ENCODE data around the gene SLK.

The SLK gene

DNA sequence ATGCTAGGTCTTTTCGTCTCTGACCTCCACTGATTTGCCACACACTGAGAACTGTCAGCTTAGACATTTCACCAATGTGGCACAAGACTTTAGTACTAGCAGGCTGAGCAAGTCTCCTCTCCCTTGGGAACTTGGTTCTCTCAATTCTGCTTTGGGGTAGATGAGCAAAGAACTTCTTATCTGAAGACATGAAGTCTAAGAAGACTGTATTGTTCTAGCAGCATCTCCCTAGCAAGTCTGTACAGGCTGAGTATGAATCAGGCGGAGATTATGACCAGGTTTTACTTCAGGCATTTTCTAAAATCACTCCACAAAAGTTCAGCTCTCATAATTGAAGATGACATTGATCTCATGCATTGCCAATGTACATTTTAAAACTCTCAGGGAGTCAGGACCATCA is 25.1 kb upstream of the SLK start:
- no peak for DNase-seq
- no peak for ATAC-seq

DNA sequence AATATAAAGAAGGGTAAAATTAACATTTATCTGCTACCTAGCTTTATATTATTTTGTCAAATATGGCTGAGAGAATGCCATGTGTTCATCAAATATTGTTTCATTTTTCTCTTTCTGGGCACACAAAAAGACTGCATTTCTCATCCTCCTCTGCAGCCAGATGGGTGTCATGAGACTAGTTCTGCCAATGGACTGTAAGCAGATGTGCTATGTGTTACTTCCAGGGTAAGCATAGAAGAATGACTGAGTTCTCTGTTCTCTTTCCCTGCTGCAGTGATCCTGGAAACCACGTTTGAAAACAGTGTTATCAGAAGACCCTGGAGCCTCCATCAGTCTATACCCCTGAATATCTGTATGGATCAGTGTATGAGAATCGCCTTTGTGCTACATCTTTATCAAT is 24.1 kb upstream of the SLK start:
- no peak for ATAC-seq
- DNase-seq, result no peak

DNA sequence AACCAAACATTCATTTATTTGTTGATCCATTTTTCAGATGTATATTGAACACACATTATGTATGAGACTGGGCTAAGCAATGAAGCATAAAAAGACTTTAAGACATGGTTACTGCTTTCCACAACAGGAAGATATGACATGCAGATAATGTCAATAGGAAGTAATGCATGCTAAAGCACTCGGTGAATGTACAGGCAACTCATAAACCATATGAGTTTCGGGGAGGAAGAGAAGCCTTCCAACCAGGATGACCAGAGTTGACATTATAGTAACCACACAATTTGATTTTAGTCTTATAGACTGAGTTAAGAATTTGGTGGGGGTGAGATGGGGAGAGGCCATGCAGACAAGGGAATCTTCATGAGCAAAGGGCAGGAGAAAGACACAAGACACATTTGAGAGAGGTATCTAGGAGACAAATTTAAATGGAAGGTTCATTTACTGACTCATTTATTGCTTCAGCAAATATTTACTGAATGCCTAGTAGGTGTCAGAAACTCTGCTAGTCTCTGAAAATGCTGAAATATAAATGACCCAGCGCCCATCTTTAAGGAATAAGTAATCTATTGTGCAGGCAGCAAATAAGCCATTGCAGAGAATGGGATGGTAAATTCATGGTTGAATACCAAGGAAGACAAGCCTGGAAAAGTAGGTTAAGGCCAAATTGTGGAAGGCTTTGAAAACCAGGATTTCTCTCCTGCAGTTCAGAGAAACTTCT is 19.0 kb upstream of the SLK start:
- no peak for DNase-seq

GRCh38 chr10:103949728-103950127 is 17.2 kb upstream of the SLK start:
- ATAC-seq, result no peak
- DNase-seq, result no peak

More for the DNA sequence above, 19.0 kb upstream of the SLK start:
- peak; percentile 65 for ATAC-seq

GRCh38 chr10:103951183-103951582 is 15.8 kb upstream of the SLK start:
- DNase-seq (no peak), ATAC-seq (no peak)

DNA sequence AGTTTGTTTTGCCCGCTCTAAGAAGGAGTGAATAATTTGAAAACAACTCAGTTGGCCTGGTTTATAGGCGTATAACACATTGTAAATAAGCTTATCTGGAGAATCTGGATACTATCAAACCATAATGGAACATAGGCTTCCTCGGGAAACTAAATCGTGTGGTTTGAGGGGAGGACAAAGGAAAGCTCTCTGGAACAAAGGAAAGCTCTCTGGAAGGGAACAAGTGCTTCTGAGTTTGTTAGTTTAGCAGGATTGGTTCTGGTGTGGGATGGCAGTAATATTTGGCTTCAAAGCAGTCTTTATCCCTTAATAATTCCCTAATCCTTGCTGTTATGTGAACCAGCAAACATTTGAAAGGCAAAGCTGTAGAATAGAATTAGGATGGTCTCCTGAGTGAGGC is 15.0 kb upstream of the SLK start:
- ATAC-seq (no peak), DNase-seq (no peak)

DNA sequence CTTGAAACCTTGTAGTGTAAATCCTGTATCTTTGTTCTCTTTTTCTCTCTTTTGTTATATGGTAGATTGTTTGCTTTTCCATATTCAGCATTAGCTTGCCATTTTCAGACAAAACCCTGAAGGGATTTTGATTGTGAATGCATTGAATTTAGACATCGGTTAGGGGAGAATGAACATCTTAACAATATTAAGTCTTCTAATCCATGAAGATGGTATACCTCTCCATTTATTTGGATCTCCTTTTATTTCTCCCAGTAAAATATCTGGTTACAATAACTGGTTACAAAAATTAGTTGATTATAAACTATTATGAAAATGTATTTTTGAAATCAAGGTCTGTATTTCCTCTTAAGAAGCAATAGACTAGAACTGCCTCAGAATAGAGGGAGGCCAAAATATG is 12.4 kb upstream of the SLK start:
- DNase-seq (no peak), ATAC-seq (no peak)

- ATAC-seq (no peak), DNase-seq (no peak)
Measured at GRCh38 chr10:103958996-103959395, 7.9 kb upstream of the SLK start.

DNA sequence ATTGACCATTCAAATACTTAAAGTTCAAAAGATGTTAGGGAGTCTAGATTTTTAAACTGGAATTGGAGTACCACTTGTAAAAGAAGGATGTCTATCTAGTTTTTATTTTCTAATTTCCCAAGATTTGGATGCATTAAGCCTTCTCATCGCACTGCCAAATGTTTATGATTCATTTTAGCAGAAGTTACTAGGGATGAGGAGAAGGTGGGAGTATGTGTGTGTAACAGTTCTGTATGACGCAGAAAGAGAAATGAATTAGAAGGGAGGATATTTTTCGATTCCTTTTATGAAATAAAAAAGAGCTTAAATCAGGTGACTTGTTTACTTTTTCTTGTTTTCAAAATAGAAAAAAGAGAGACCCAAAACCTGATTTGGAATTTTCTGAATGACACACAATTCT is 6.8 kb upstream of the SLK start:
- ATAC-seq, result no peak
- no peak for DNase-seq

DNA sequence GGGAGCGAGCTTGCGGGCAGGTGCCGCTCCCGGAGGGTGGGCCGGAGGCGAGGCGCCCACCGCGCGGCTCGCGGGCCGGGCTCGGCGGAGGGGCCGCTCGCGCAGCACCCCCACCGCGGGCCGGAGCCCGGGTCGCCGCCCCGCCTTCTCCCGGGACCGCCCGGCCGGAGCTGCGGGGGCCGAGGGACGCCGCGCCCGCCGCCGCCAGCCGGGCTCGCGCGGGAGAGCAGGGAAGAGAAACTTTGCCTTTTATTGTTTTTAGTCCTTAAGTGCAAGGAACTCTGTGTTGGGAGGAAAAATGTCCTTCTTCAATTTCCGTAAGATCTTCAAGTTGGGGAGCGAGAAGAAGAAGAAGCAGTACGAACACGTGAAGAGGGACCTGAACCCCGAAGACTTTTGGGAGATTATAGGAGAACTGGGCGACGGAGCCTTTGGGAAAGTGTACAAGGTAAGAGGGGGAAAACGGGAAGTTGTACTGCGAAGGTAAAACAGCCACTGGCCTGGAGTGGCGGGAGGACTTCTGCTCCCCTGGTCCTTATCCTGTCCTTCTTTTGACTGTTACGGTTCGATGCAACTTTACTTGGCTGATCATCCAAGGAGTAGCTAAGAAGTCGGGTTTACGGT is 620 bp downstream of the SLK start:
- ATAC-seq, result peak; percentile 34
- peak; percentile 9 for DNase-seq

- ATAC-seq (no peak), DNase-seq (no peak)
Measured at GRCh38 chr10:103968441-103969391, 1.8 kb downstream of the SLK start.

DNA sequence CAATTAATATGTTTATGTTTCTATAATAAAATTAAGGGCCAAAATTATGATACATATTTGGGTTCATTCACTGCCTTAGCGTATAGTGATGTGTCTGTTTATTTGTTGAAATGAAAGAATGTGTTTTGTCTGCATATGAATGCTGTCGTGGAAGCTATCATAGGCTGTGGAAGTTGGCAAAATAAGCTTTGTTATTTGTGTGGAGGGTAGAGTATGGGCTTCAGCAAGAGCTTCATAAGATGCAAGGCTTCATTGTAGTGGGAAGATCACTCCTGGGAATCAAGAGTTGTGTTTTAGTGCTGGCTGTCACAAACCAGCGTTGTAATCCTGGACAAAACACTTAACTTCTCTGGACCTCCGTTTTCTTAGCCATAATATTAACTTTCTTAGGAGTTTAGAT is 2.5 kb downstream of the SLK start:
- DNase-seq (no peak), ATAC-seq (no peak)

DNA sequence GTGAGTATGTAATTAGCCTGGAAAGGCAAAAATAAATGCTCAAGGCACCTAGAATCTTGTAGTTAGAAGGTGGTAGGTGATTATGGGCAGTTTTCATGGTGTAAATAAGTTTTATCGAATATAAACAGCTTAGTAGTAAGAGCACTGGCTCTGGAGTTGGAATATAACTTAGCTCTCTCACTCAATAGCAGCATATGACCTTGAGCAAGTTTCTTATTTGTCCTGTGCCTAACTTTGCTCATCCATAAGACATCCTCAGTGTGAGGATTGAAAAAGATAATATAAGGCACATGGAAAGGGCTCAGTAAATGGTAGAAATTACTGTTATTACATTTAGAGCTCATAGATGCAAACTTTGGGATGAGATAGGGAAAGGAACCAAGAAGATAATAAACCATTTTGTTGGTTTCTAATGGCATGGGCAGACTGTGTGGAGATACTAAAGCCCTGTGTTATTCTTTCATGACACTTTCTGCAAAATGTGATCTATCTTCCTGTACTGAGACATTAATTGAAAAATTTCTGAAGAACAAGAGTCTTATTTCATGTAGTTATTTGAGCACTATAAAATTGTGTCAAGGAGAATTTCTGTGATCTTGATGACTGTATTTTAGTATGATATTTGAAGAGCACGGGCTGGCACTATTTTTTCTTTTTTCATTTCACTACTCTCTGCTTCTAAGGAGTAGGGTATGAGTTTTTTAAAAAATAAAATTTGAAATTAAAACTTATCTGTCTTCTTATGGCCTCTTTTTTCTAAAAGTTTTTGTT is 3.1 kb downstream of the SLK start:
- ATAC-seq, result no peak
- no peak for DNase-seq

DNA sequence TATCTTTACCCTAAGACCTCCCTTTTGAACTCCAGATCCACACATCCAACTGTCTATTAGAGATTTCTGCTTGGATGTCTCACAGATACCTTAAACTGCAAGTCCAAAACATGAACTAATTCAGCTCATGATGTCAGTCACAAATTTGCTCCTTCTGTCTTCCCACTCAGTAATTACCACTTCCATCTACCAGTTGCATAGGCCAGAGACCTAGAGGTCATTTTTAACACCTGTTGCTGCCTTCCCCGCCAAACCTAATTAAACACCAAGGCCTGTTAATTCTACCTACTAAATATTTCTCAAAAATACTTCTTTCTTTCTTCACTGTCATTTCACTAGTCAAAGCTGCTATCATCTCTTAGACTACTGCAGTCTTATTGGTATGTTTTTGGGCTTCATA is 8.2 kb downstream of the SLK start:
- ATAC-seq (no peak), DNase-seq (no peak)

DNA sequence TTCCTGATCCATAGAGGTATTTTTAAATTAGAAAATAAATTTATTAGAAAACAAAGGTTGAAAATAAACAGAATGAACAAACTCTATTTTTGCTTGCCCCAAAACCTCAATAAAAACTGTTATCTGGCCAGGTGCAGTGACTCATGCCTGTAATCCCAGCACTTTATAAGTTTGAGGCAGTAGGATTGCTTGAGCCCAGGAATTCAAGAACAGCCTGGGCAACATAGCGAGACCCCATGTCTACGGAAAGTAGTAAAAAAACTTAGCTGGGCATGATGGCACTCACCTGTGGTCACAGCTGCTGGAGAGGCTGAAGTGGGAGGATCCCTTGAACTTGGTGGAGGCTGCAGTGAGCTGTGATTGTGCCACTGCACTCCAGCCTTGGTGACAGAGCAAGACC is 10.3 kb downstream of the SLK start:
- DNase-seq, result no peak
- ATAC-seq, result no peak

DNA sequence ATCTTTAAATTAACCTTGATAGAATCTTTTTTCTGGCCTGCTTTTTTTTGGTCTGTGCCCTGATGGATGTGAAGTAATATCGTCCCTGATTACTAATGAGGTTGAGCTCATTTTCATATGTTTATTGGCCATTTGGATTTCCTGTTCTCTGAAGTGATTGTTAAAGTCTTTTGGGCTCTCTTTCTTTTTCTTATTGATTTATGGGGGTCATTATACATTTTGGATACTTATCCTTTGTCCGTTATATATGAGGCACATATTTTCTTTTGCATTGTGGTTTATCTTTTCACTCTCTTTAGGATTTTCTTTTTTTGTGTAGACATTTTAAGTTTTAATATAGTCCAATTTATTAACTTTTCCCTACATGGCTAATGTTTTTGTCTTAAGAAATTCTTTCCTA is 12.6 kb downstream of the SLK start:
- ATAC-seq (no peak), DNase-seq (no peak)

GRCh38 chr10:103980288-103980906 is 13.5 kb downstream of the SLK start:
- DNase-seq (no peak), ATAC-seq (no peak)

GRCh38 chr10:103982639-103983038 is 15.7 kb downstream of the SLK start:
- peak; percentile 13 for DNase-seq

DNA sequence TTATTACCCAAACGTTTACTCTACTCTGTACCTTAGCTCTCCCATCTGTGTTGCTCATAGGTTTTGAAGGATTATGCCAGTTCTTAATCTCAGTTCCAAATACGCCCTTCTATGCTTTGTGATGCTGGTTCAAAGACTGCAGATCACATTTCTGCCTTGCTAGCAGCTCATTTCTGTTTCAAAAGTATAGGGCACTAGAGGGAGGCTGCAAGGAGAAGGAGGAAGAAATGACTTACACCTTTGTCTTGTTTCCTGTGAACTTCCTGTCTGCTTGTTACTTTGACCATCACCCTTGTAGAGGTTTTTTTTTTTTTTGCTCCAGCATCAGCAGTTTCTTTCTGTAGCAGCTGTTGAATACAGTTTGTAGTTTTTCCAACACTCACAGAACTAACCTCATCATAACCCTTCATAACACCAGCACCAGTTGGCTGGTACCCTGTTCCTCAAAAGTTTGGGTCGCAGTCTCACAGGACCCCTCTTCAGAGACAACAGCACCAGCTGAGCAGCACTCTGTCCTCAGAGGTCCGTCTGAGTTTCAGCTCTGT is 16.5 kb downstream of the SLK start:
- DNase-seq (no peak), ATAC-seq (peak; percentile 73)

More at GRCh38 chr10:103982639-103983038, 15.7 kb downstream of the SLK start:
- ATAC-seq, result no peak

GRCh38 chr10:103985726-103986125 is 18.8 kb downstream of the SLK start:
- DNase-seq (no peak), ATAC-seq (no peak)

GRCh38 chr10:103986360-103986759 is 19.4 kb downstream of the SLK start:
- DNase-seq, result peak; percentile 22

More at GRCh38 chr10:103986360-103986759, 19.4 kb downstream of the SLK start:
- ATAC-seq, result peak; percentile 59

Measured in stimulated activated naive CD8-positive, alpha-beta T cell treated with anti-CD3 and anti-CD28 coated beads, Interleukin-15, Interleukin-2, amounts not matched to agents 100 U/mL and 50 U/mL, for 24 hours (primary cell).